ENCODE measurements around the gene CPNE7. TPM values are rescaled to one million over a fixed set of nuclear protein-coding genes. Genes with fewer than 3 reads are reported as not detected.
"Not testable (repeated sequence)": the region's sequence is repeated elsewhere in the genome, so short reads cannot be mapped to it uniquely, and the experiment has no call there.

Gene CPNE7
- total RNA-seq, 2 experiments from 2014 or later, result 8.5 to 9.5 TPM

- Mint-ChIP-seq H3K4me3 (no peak overlapping the region), H3K36me3 (ENCODE audit: low read depth) (no peaks in the 10 kb centered on the region), H3K9me3 (no peaks in the 10 kb centered on the region), H3K27ac (no peak overlapping the region), H3K27me3 (peaks cover 4% of the 10 kb centered on the region), H3K4me1 (ENCODE audit: low read depth) (no peaks in the 10 kb centered on the region)
- no peak for ATAC-seq
- ChIA-PET POLR2A (interaction anchor here (1.5 kb wide), 1 partner anchor 68 kb away, joined by 4 read pairs; no protein-coding TSS in a partner anchor), CTCF (interaction anchor here (1.8 kb wide), 1 partner anchor 8 kb away, joined by 6 read pairs; no protein-coding TSS in a partner anchor)
- intact Hi-C loops (cut with micrococcal nuclease), result no loop called here
- DNase-seq, result no peak
- TF ChIP-seq CTCF (IDR thresholded peaks at IDR 0.05), result no peak
These were observed 57.6 kb downstream of the CPNE7 start for GRCh38 chr16:89633064-89633631.

- H3K9me3 Mint-ChIP-seq; POLR2A ChIA-PET; H3K36me3 Mint-ChIP-seq (ENCODE audit: low read depth); H3K27me3 Mint-ChIP-seq; ATAC-seq; CTCF ChIA-PET; H3K27ac Mint-ChIP-seq; DNase-seq; H3K4me3 Mint-ChIP-seq; intact Hi-C loops (cut with micrococcal nuclease); H3K4me1 Mint-ChIP-seq (ENCODE audit: low read depth): not testable (repeated sequence)
These were observed 59.2 kb downstream of the CPNE7 start for GRCh38 chr16:89634463-89635385.

GRCh38 chr16:89636663-89637062 lies 61.1 kb downstream of the CPNE7 start:
- Mint-ChIP-seq H3K36me3 (ENCODE audit: low read depth) (no peaks in the 10 kb centered on the region), H3K9me3 (no peaks in the 10 kb centered on the region), H3K27ac (no peak overlapping the region), H3K4me3 (no peak overlapping the region), H3K4me1 (ENCODE audit: low read depth) (peaks cover 10% of the 10 kb centered on the region), H3K27me3 (peaks cover 4% of the 10 kb centered on the region)
- intact Hi-C loops (cut with micrococcal nuclease), result no loop called here
- ChIA-PET CTCF (no interaction called here), POLR2A (no interaction called here)
- ATAC-seq (no peak), DNase-seq (no peak)
- no peak for TF ChIP-seq CTCF (IDR thresholded peaks at IDR 0.05)

- ATAC-seq, result no peak
- H3K36me3 Mint-ChIP-seq (ENCODE audit: low read depth), result no peaks in the 10 kb centered on the region
- H3K27ac Mint-ChIP-seq, result no peak overlapping the region
- no peaks in the 10 kb centered on the region for H3K9me3 Mint-ChIP-seq
- peaks cover 10% of the 10 kb centered on the region for H3K4me1 Mint-ChIP-seq (ENCODE audit: low read depth)
- peaks cover 4% of the 10 kb centered on the region for H3K27me3 Mint-ChIP-seq
- H3K4me3 Mint-ChIP-seq, result no peak overlapping the region
- no peak for TF ChIP-seq CTCF (IDR thresholded peaks at IDR 0.05)
- ChIA-PET POLR2A (no interaction called here), CTCF (no interaction called here)
- intact Hi-C loops (cut with micrococcal nuclease), result no loop called here
- no peak for DNase-seq
These were observed 61.8 kb downstream of the CPNE7 start for GRCh38 chr16:89637379-89637778.

- TF ChIP-seq CTCF (IDR thresholded peaks at IDR 0.05), result no peak
- Mint-ChIP-seq H3K27ac (no peak overlapping the region), H3K36me3 (ENCODE audit: low read depth) (no peaks in the 10 kb centered on the region), H3K4me3 (no peak overlapping the region), H3K27me3 (peaks cover 4% of the 10 kb centered on the region), H3K4me1 (ENCODE audit: low read depth) (peaks cover 10% of the 10 kb centered on the region), H3K9me3 (no peaks in the 10 kb centered on the region)
- ChIA-PET CTCF (no interaction called here), POLR2A (no interaction called here)
- intact Hi-C loops (cut with micrococcal nuclease), result no loop called here
- no peak for DNase-seq
- ATAC-seq, result no peak
These were observed 62.9 kb downstream of the CPNE7 start for GRCh38 chr16:89638455-89638854.

Measured in activated CD8-positive, alpha-beta T cell treated with anti-CD3 and anti-CD28 coated beads for 36 hours (primary cell).